Endometrial microvascular endothelial cells (primary cell): Measurements from ENCODE around the gene PLCL2. TPM values are rescaled to one million over a fixed set of nuclear protein-coding genes. Genes with fewer than 3 reads are reported as not detected.

Experiments used
- in situ Hi-C: cut with HindIII; loops from 2 replicates; pipeline ENCODE4 v1.10.0; 2017; ENCODE audit warnings: low sequenced_read_pairs, low pct_unique_long_range_greater_than_20kb; ENCODE audit errors: inconsistent ontology term
- total RNA-seq: library from RNA; depleted of rRNA; stranded (reverse); fragments of >200 nt; gene quantifications from one replicate; pipeline ENCODE4 v1.2.3, GENCODE V29; 2015; ENCODE audit errors: inconsistent ontology term

PLCL2 gene
- total RNA-seq, 1 donor from 2014 or later, result 7.3 TPM

DNA sequence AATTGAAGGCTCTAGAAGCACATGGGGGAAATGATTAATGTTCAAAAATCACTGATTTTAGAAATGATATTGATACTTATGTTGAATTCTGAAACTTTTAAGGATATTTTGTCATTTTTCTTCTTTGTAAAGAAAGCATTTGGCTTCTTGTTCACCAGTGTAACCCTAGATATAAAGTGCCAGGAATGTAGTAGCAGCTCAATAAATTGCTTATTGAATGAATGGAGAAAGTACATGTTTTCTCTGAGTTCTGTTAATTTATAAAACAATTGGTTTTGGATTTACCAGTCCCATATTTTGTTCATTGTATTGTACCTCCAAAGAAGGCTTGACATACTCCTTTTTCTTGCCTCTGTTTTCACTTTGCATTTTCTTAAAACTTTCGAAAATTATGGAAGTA, 2.4 kb downstream of the PLCL2 start:
- in situ Hi-C loops, result no loop called here

DNA sequence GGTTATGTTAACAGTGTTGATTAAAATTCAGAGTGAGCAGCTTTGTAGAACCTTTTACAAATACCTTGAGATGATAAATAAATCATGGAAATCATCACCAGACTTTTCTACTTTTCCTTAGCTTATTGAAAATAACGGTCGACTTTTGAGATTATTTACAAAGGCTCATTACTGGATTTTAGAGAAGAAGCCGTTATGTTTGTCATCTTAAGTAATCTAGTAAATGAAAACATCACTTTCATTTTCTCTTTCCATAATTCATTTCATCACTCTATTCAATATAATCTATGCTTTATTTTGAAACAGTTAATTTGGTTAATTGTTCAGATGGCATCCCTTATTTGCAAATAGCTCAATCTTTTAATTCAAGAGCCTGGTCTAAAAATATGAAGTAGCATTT, 3.6 kb downstream of the PLCL2 start:
- in situ Hi-C loops, result no loop called here

DNA sequence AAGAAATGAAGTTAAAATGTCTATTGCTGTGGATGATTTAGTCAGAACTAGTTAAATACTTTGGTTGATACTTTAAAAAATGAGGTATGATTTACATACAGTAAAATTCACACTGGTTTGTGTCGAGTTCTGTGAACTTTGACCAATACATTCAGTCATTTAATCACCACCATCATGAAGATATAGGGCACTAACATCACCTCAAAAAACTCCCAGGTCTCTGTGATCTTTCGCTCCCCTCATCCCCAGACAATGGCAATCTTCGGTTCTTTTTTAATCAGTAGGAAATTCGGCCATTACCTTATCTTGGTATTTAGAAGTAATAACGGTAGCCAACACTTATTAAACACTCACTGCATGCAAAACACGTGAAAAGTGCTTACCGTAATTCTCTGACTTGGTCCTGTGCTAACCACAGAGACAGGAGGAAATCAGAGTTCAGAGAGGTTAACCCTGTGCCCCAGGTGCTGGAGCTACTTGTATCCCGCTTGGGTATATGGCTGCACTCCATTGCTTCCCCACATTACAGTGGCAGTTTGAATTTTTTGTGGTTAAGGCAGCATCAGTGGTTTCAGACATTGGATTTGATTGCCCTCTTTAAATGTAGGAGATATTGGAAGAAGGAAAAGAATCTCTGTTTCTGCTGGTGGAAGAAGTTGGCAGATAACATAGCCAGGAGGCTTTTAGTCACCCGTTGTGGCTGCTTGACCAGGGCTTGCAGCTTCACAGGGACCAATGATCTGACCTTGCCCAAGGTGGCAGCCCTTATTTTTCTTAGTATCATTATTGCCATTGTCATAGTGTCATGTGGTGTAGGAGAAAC, 4.2 kb downstream of the PLCL2 start:
- in situ Hi-C loops, result no loop called here

DNA sequence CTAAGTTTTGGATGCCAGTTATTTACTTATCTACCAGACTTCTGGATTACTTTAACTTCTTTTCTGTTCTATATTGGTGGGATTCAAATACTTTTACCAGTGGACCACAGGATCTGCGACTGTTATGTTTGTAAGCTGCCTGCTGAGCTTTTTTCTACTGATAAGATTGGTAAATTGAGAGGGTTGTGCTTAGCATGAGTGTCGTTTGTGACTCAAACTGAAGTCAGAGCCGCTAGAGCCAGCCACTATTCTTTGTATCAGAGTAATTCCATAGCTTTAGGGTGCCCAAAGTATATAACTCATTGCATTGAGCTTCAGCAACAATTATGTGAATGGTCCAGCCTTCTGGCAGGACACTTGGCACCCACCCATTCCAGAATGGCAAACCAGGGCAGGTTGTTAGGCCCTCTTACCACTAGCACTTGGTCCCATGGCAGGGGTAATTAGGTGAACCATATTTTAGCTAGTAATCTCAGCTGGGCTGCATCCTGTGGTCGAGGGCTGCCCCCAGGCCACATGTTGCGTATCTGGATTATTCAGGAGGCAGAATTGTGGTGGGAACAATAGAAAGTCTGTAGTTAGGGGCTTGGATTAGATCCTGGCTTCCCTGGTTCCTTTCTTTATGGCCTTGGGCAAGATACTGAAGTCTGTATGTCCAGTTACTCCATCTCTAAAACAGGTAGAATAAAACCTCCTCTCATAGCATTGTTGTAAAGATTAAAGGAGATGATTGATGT, 6.0 kb downstream of the PLCL2 start:
- in situ Hi-C loops, result no loop called here

GRCh38 chr3:16893618-16894200, 9.0 kb downstream of the PLCL2 start:
- in situ Hi-C loops, result no loop called here

DNA sequence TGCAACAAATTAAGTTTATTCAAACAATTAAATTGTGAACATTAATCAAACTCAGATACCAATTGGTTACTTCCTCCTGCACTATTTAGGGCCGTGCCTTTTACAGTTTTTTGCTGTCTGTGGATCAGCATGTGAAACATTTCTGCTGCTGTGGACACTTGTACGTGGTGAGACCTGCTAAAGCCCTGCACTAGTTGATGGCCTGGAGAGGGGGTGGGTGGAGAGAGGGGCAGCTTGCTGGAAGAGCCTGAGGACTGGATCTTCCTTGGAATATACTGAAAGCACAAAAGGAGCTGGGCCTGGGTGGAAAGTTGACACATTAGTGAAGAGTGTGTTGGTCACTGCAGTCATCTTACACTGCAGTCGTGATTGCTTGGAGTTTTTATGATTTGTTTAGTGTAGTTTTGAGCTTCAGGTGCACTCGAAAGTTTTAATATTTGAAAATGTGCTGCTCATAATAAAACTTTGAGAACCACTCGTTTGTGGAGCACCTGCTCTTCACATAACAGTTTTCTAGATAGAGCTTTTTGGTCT, 11.4 kb downstream of the PLCL2 start:
- in situ Hi-C loops, result no loop called here

DNA sequence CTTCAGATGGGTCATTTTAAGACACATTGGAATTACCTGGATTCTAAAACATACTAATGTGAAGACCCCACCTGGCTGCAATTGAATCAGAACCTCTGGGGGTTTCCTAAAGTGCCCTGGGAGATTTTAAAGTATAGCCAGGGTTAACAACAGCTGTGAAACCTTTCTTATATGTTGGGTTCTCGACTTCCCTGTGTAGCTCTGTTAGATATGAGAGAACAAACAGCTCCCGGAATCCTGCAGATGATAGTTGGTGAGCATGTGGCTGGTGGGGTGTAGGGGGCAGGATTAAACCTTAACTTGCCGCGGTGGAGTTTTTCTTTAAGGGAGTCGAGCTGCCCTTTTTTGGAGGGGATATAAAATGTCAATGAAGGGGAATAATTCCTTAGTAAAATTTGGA, 12.1 kb downstream of the PLCL2 start:
- in situ Hi-C loops, result no loop called here

- in situ Hi-C loops, result no loop called here
These were observed 12.6 kb downstream of the PLCL2 start for GRCh38 chr3:16897254-16897926.

GRCh38 chr3:16898595-16899395, 14.0 kb downstream of the PLCL2 start:
- in situ Hi-C loops, result no loop called here

DNA sequence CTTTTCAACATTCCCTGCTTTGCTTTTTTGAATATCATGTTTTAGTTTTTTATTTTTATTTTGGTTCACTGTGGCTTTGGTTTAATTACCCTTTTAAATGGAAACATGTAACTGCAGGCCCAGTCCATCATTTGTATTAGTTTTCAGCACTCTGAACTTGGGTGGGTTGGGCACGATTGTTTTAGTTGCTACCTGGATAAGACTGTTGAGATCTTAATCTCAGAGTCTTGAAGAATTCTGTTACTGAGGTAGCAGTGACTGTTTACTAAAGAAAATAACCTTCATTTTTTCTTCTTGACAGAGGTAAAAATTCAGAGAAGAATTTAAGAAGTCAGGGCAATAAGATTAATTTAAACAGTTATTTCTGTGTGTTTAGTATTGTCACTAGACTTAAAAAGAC, 15.2 kb downstream of the PLCL2 start:
- in situ Hi-C loops, result no loop called here

GRCh38 chr3:16900779-16901440, 16.2 kb downstream of the PLCL2 start:
- in situ Hi-C loops, result no loop called here

GRCh38 chr3:16904423-16905417, 20.0 kb downstream of the PLCL2 start:
- in situ Hi-C loops, result no loop called here

- in situ Hi-C loops, result no loop called here
These were observed 20.9 kb downstream of the PLCL2 start for GRCh38 chr3:16905704-16906103.

- in situ Hi-C loops, result no loop called here
These were observed 21.9 kb downstream of the PLCL2 start for GRCh38 chr3:16906682-16907081.

DNA sequence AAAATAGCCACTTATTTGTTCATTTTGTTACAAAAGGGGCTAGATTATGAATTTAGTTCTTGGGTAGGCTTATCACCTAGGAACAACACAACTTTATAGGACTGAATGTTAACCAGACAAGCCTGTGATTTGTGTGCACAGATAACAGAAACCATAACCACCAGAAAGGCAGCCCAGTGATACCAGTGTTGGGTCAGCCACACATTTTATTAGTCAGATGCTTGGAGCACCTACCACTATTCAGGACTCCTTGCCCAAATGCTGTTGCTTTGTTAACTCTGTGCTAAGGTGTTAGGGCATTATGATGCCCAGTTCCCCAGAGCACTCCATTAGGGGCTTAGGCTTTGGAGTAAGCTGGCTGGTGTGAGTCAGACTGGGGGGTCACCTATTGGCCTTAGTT, 22.5 kb downstream of the PLCL2 start:
- in situ Hi-C loops, result no loop called here

DNA sequence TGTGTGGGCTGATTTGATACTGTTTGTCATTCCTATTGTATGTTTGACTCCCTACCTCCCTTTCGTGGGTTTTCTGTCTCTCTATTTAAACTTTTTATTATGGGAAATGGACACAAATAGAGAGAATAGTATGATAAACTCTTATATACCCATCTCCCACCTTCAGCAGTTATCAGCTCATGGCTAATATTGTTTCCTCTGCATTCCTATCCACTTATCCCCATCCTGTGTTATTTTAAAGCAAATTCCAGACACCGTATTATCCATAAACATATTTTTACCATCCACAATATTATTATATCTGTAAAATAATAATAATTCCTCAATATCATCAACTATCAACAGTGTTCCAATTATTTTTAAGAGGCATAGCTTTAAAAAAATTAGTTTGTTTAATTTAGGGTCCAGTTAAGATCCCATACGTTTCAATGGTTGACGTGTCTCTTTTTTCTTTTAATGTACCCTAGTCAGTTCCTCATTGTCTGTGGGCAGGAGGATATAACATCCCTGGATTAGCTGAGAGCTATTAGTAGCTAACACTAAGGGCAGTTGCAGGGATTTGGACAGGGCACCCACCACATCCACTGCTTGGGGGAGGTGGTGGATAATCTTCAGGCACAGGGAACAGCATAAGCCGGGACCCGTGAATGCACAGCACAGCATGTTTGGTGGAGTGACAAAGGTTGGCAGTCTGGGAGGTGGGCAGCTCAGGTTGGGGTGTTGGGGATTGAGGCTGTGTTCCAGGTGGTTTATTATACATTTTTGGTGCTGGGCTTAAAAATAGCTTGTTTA, 23.5 kb downstream of the PLCL2 start:
- in situ Hi-C loops, result no loop called here
